Body of pancreas (tissue), 4 donors: ENCODE results near the gene MICU2.

ENCODE experiments used
- POLR2A ChIP-seq, 3 donors: fragments of 450-650 bp; IDR thresholded peaks; one replicate each; pipeline ENCODE4 v1.6.1; 2016; ENCODE audit warnings: antibody characterized with exemption in 3 of 3, mild to moderate bottlenecking in 2 of 3
- TF ChIP-seq, protein P1 (sequence below), 7 experiments: fragments of 450-650 bp in 4 of 7; fragments of 200-600 bp in 3 of 7; sonication (generic) in 3 of 7; IDR thresholded peaks; one replicate each; pipeline ENCODE4 v1.5.1; 2016 to 2019; ENCODE audit warnings: antibody characterized with exemption in 7 of 7

- TF ChIP-seq, protein P1, sequence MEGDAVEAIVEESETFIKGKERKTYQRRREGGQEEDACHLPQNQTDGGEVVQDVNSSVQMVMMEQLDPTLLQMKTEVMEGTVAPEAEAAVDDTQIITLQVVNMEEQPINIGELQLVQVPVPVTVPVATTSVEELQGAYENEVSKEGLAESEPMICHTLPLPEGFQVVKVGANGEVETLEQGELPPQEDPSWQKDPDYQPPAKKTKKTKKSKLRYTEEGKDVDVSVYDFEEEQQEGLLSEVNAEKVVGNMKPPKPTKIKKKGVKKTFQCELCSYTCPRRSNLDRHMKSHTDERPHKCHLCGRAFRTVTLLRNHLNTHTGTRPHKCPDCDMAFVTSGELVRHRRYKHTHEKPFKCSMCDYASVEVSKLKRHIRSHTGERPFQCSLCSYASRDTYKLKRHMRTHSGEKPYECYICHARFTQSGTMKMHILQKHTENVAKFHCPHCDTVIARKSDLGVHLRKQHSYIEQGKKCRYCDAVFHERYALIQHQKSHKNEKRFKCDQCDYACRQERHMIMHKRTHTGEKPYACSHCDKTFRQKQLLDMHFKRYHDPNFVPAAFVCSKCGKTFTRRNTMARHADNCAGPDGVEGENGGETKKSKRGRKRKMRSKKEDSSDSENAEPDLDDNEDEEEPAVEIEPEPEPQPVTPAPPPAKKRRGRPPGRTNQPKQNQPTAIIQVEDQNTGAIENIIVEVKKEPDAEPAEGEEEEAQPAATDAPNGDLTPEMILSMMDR (IDR thresholded peaks at IDR 0.05): no peak
- TF ChIP-seq POLR2A (IDR thresholded peaks at IDR 0.05): no peak
These were observed 92.1 kb downstream of the MICU2 start for GRCh38 chr13:21511849-21512248.
